ENCODE measurements around the gene OTP.

Gene OTP

GRCh38 chr5:77640589-77641396 is 2.3 kb upstream of the OTP start:
- no peak for FAIRE-seq
- DNase-seq (ENCODE audit: low spot score) = no peak

GRCh38 chr5:77638763-77639671 is 504 bp upstream of the OTP start:
- FAIRE-seq (no peak), DNase-seq (ENCODE audit: low spot score) (no peak)

GRCh38 chr5:77637170-77637997 is 1.1 kb downstream of the OTP start:
- no peak for FAIRE-seq
- DNase-seq (ENCODE audit: low spot score) = no peak

GRCh38 chr5:77636641-77637169 is 1.8 kb downstream of the OTP start:
- DNase-seq (ENCODE audit: low spot score) (no peak), FAIRE-seq (no peak)

GRCh38 chr5:77635917-77636640 is 2.4 kb downstream of the OTP start:
- FAIRE-seq (no peak), DNase-seq (ENCODE audit: low spot score) (no peak)

- DNase-seq (ENCODE audit: low spot score) (peak; percentile 21), FAIRE-seq (no peak)
Observed at GRCh38 chr5:77635067-77635916, 3.2 kb downstream of the OTP start.

- FAIRE-seq (no peak), DNase-seq (ENCODE audit: low spot score) (no peak)
Observed at GRCh38 chr5:77633709-77634108, 4.8 kb downstream of the OTP start.

- no peak for FAIRE-seq
Observed at GRCh38 chr5:77633207-77633675, 5.3 kb downstream of the OTP start.

GRCh38 chr5:77632526-77633206 is 5.8 kb downstream of the OTP start:
- DNase-seq (ENCODE audit: low spot score) (no peak), FAIRE-seq (no peak)

More at GRCh38 chr5:77633207-77633675, 5.3 kb downstream of the OTP start:
- DNase-seq (ENCODE audit: low spot score) = no peak

- DNase-seq (ENCODE audit: low spot score) = no peak
- no peak for FAIRE-seq
Observed at GRCh38 chr5:77630114-77630680, 8.3 kb downstream of the OTP start.

GRCh38 chr5:77629509-77630113 is 8.9 kb downstream of the OTP start:
- DNase-seq (ENCODE audit: low spot score) (no peak), FAIRE-seq (no peak)

GRCh38 chr5:77628840-77629508 is 9.5 kb downstream of the OTP start:
- DNase-seq (ENCODE audit: low spot score) (no peak), FAIRE-seq (no peak)

GRCh38 chr5:77627869-77628674 is 10.4 kb downstream of the OTP start:
- DNase-seq (ENCODE audit: low spot score) (no peak), FAIRE-seq (no peak)

- no peak for FAIRE-seq
- DNase-seq (ENCODE audit: low spot score) = no peak
Observed at GRCh38 chr5:77623203-77623740, 15.2 kb downstream of the OTP start.

GRCh38 chr5:77621440-77621839 is 17.1 kb downstream of the OTP start:
- DNase-seq (ENCODE audit: low spot score) (no peak), FAIRE-seq (no peak)

GRCh38 chr5:77620405-77620804 is 18.1 kb downstream of the OTP start:
- DNase-seq (ENCODE audit: low spot score) (no peak), FAIRE-seq (no peak)

Data from urothelium cell line (cell line).